Keratinocyte (primary cell): ENCODE measurements around the gene RPS2. TPM values are rescaled to one million over a fixed set of nuclear protein-coding genes. Genes with fewer than 3 reads are reported as not detected.

Source experiments
- DNase-seq: peaks from one replicate; pipeline ENCODE4 v3.0.0-alpha.2; 2011; ENCODE audit warnings: low read depth, missing footprints, low spot score
- FAIRE-seq: peaks from 2 replicates; lab custom pipeline; 2011; peaks lifted over from hg19 to GRCh38; lab: Jason Lieb, UNC
- H2AFZ ChIP-seq: 2 replicates; pipeline ENCODE4 v1.6.0; 2012; ENCODE audit warnings: low read length, control low read depth, inconsistent platforms; ENCODE audit not compliant: control insufficient read depth
- H3K27ac ChIP-seq: 2 replicates; pipeline ENCODE4 v1.5.1; 2011; ENCODE audit warnings: low read length; ENCODE audit not compliant: control insufficient read depth, insufficient read depth
- H3K27me3 ChIP-seq: 3 replicates; pipeline ENCODE4 v1.6.0; 2011; ENCODE audit warnings: low read length; ENCODE audit not compliant: control insufficient read depth, insufficient read depth; ENCODE audit errors: extremely low read depth
- H3K36me3 ChIP-seq, 2 experiments: 2 replicates in 1 of 2; 3 replicates in 1 of 2; pipeline ENCODE4 v1.5.1; 2011; ENCODE audit warnings: low read length in 2 of 2, mild to moderate bottlenecking in 1 of 2; ENCODE audit not compliant: control insufficient read depth in 2 of 2, insufficient read depth in 2 of 2; ENCODE audit errors: extremely low read depth in 1 of 2
- H3K4me1 ChIP-seq: 3 replicates; pipeline ENCODE4 v1.5.1; 2011; ENCODE audit warnings: low read length; ENCODE audit not compliant: control insufficient read depth, insufficient read depth; ENCODE audit errors: extremely low read depth
- H3K4me2 ChIP-seq: 3 replicates; pipeline ENCODE4 v1.6.0; 2011; ENCODE audit warnings: low read depth, low read length; ENCODE audit not compliant: control insufficient read depth, insufficient read depth; ENCODE audit errors: extremely low read depth
- H3K4me3 ChIP-seq, 3 experiments: fragments of 200-600 bp in 1 of 3; sonication (generic) in 1 of 3; 2 replicates in 2 of 3; 3 replicates in 1 of 3; pipeline ENCODE4 v1.5.1; 2011 to 2016; ENCODE audit warnings: low read length in 3 of 3, mild to moderate bottlenecking in 3 of 3, control low read depth in 2 of 3, inconsistent platforms in 1 of 3, low read depth in 1 of 3, mixed read lengths in 1 of 3, mixed run types in 1 of 3, moderate library complexity in 1 of 3; ENCODE audit not compliant: control insufficient read depth in 2 of 3, insufficient read depth in 2 of 3; ENCODE audit errors: extremely low read depth in 1 of 3
- H3K79me2 ChIP-seq: 2 replicates; pipeline ENCODE4 v1.6.0; 2012; ENCODE audit warnings: low read length; ENCODE audit not compliant: control insufficient read depth, insufficient read depth
- H3K9ac ChIP-seq: 3 replicates; pipeline ENCODE4 v1.6.0; 2011; ENCODE audit warnings: low read length; ENCODE audit not compliant: control insufficient read depth, insufficient read depth; ENCODE audit errors: extremely low read depth
- H3K9me1 ChIP-seq: 3 replicates; pipeline ENCODE4 v1.6.0; 2011; ENCODE audit warnings: low read length; ENCODE audit not compliant: control insufficient read depth, insufficient read depth; ENCODE audit errors: extremely low read depth
- H3K9me3 ChIP-seq: 2 replicates; pipeline ENCODE4 v1.5.1; 2012; ENCODE audit warnings: low read depth, low read length; ENCODE audit not compliant: control insufficient read depth
- H4K20me1 ChIP-seq: 3 replicates; pipeline ENCODE4 v1.6.0; 2011; ENCODE audit warnings: low read length; ENCODE audit not compliant: control insufficient read depth, insufficient read depth; ENCODE audit errors: extremely low read depth
- CTCF ChIP-seq, 3 experiments: IDR thresholded peaks in 1 of 3; conservative IDR thresholded peaks in 1 of 3; optimal IDR thresholded peaks in 1 of 3; 2 replicates in 2 of 3; 3 replicates in 1 of 3; pipeline versions ENCODE3 to v1.5.1; 2011; ENCODE audit warnings: low read length in 3 of 3, mild to moderate bottlenecking in 3 of 3, moderate library complexity in 2 of 3, control low read depth in 1 of 3, inconsistent platforms in 1 of 3; ENCODE audit not compliant: insufficient read depth in 2 of 3; ENCODE audit errors: extremely low read depth in 1 of 3
- EZH2 ChIP-seq: IDR thresholded peaks from one replicate; pipeline ENCODE4 v1.6.1; 2012; ENCODE audit warnings: inconsistent platforms, mild to moderate bottlenecking, low read length, moderate library complexity
- dilution Hi-C: fragments of 300-500 bp; cut with MboI; formaldehyde crosslinking; loops from one replicate; pipeline ENCODE4 v1.7.0; 2020; ENCODE audit warnings: low sequenced_read_pairs; ENCODE audit not compliant: extremely low pct_ligation_motif_present
- polyA plus RNA-seq, 5 experiments: library from polyadenylated mRNA; depleted of rRNA in 3 of 5; stranded (reverse) in 3 of 5; stranded (forward) in 1 of 5; unstranded in 1 of 5; fragments of >200 nt; gene quantifications; 1 replicate in 1 of 5; 2 replicates in 3 of 5; 3 replicates in 1 of 5; pipeline versions ENCODE4 v1.2.1 to v1.2.3, GENCODE V29; 2011 to 2012; ENCODE audit warnings: missing spikeins in 2 of 5, low read depth in 1 of 5, low replicate concordance in 1 of 5

RPS2 gene
- polyA plus RNA-seq, 1 donor (not counting 4 experiments of a cell fraction or from before 2014, with no cell fraction given), result 3,573 TPM

- Histone ChIP-seq H3K9ac (no peak within 1 kb of the TSS), H3K27ac (no peak within 1 kb of the TSS), H3K9me3 (no peaks in the 10 kb centered on the region), H3K4me2 (no peak within 1 kb of the TSS), H2AFZ (no peak within 1 kb of the TSS), H3K4me3 (no peak within 1 kb of the TSS), H3K9me1 (no peaks in the 10 kb centered on the region), H3K79me2 (no peaks in the 10 kb centered on the region), H4K20me1 (no peaks in the 10 kb centered on the region), H3K4me1 (peaks cover 3% of the 10 kb centered on the region), H3K36me3 (no peaks in the 10 kb centered on the region), H3K27me3 (peaks cover 80% of the 10 kb centered on the region)
- TF ChIP-seq CTCF (optimal IDR thresholded peaks at IDR 0.05 in 1 of 3, IDR thresholded peaks at IDR 0.05 in 1 of 3, conservative IDR thresholded peaks at IDR 0.05 in 1 of 3; ENCODE audit: extremely low read depth in 1 of 3, insufficient read depth in 2 of 3, low read length in 3 of 3) (no peak), EZH2 (peak; percentile 85)
- no peak for FAIRE-seq
- no peak for DNase-seq
- dilution Hi-C loops, result no loop called here
Measured at GRCh38 chr16:1918351-1919326, 46.0 kb downstream of the RPS2 start, which contains the start of gene HS3ST6. HS3ST6 (minus strand) TSS chr16:1918415; CDS start chr16:1918323, 92 bp downstream.

- Histone ChIP-seq H3K9me3 (no peaks in the 10 kb centered on the region), H3K4me1 (peaks cover 10% of the 10 kb centered on the region), H2AFZ (no peak overlapping the region), H4K20me1 (no peaks in the 10 kb centered on the region), H3K9me1 (no peaks in the 10 kb centered on the region), H3K79me2 (no peaks in the 10 kb centered on the region), H3K36me3 (no peaks in the 10 kb centered on the region), H3K9ac (no peak overlapping the region), H3K4me3 (no peak overlapping the region), H3K27ac (no peak overlapping the region), H3K27me3 (peaks cover 72% of the 10 kb centered on the region), H3K4me2 (no peak overlapping the region)
- TF ChIP-seq CTCF (optimal IDR thresholded peaks at IDR 0.05 in 1 of 3, IDR thresholded peaks at IDR 0.05 in 1 of 3, conservative IDR thresholded peaks at IDR 0.05 in 1 of 3; ENCODE audit: extremely low read depth in 1 of 3, insufficient read depth in 2 of 3, low read length in 3 of 3), result no peak
- TF ChIP-seq EZH2, result peak; percentile 94
- FAIRE-seq (no peak), DNase-seq (no peak)
- dilution Hi-C loops, result no loop called here
Measured at GRCh38 chr16:1917665-1918350, 46.8 kb downstream of the RPS2 start.
